ENCODE data around the gene CCDC7.

DNA sequence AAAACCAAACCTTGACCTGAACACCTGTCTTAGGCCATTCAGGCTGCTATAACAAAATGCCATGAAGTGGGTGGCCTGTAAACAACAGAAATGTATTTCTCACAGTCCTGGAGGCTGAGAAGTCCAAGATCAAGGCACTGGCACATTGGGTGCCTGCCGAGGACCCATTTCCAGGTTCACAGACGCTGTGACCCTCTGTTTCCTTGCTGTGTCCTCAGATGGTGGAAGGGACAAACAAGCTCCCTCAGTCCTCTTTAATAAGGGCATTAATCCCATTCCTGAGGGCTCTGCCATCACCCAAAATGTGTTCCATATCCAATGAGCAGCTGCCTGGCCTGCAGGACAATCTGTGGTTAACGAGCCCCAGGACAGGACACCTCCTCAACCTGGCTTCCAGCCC is 444.5 kb downstream of the CCDC7 start:
- no peak for TF ChIP-seq CTCF (IDR thresholded peaks at IDR 0.05; ENCODE audit: poor library complexity)
- no peak for TF ChIP-seq EZH2 (IDR thresholded peaks at IDR 0.05; ENCODE audit: borderline replicate concordance)
- no peak for TF ChIP-seq EZH2phosphoT487 (IDR thresholded peaks at IDR 0.05; ENCODE audit: low read depth, severe bottlenecking, unreplicated experiment)
